ENCODE measurements around the gene PGC. TPM values are rescaled to one million over a fixed set of nuclear protein-coding genes. Genes with fewer than 3 reads are reported as not detected.

Gene PGC
- polyA plus RNA-seq, 1 of the 3 experiments (the other 2 are of a cell fraction), result not detected

GRCh38 chr6:41733707-41734665, 13.2 kb downstream of the PGC start (continued):
- no peak for TF ChIP-seq FOXM1 (IDR thresholded peaks at IDR 0.05; ENCODE audit: low read depth)
- TF ChIP-seq MEF2A (IDR thresholded peaks at IDR 0.05; ENCODE audit: borderline replicate concordance, low read depth), result no peak
- TF ChIP-seq GATA2 (CRISPR knock-in tag; IDR thresholded peaks at IDR 0.05), result no peak
- TF ChIP-seq EP300 (IDR thresholded peaks at IDR 0.05; ENCODE audit: borderline replicate concordance in 1 of 2, low read depth in 1 of 2, low read length in 1 of 2), result peak in 1 of 2 experiments; percentile 5; a peak in 1 of 4 replicates
- TF ChIP-seq USF1 (IDR thresholded peaks at IDR 0.05; ENCODE audit: borderline replicate concordance, low read depth), result no peak; the same call in 1 of the 2 replicates
- TF ChIP-seq USF2 (IDR thresholded peaks at IDR 0.05; ENCODE audit: borderline replicate concordance, low read depth, low read length), result no peak
- no peak for TF ChIP-seq FOSL2 (IDR thresholded peaks at IDR 0.05; ENCODE audit: borderline replicate concordance, low read depth)
- 0 out of 2 replicates have a peak, but pooled peaks have one; percentile 2 for TF ChIP-seq PBX3 (IDR thresholded peaks at IDR 0.05)
- TF ChIP-seq EZH2phosphoT487 (IDR thresholded peaks at IDR 0.05; ENCODE audit: borderline replicate concordance, low read depth), result no peak

- no peak for DNase-seq
- Histone ChIP-seq H3K9me2 (no peaks in the 10 kb centered on the region), H3F3A (replicated peaks; ENCODE audit: insufficient read depth) (peaks cover 10% of the 10 kb centered on the region), H2AFZ (ENCODE audit: low read depth) (peak overlapping the region; percentile 80; the same call in 1 of the 2 replicates), H4K20me1 (ENCODE audit: insufficient read depth) (no peaks in the 10 kb centered on the region), H3K4me2 (peak overlapping the region; percentile 93), H3K27ac (ENCODE audit: low read depth in 2 of 2, low read length in 1 of 2) (peak overlapping the region; percentile 81 to 96), H3K4me1 (ENCODE audit: control insufficient read depth in 1 of 2, insufficient read depth in 2 of 2, low read depth in 1 of 2, low read length in 1 of 2) (peaks cover 37 to 52% of the 10 kb centered on the region in 2 experiments), H3K4me3 (ENCODE audit: low read depth in 2 of 2, low read length in 1 of 2) (peak overlapping the region; percentile 71 to 72), H3K79me2 (ENCODE audit: insufficient read depth) (peaks cover 46% of the 10 kb centered on the region), H3K9ac (peak overlapping the region; percentile 58), H3K9me3 (no peaks in the 10 kb centered on the region), H3K36me3 (replicated peaks in 1 of 2; ENCODE audit: control insufficient read depth in 1 of 2, insufficient read depth in 2 of 2, low read length in 1 of 2) (no peaks in the 10 kb centered on the region), H3K27me3 (ENCODE audit: insufficient read depth) (no peaks in the 10 kb centered on the region)
- ChIA-PET POLR2A (interaction anchor here (0.6 to 3.6 kb wide), 8 partner anchors 20 to 83 kb away, joined by 3 to 23 read pairs (median 4); partner anchors contain the start of gene TOMM6), CTCF (interaction anchor here (0.8 to 6.4 kb wide), 12 partner anchors 17 to 365 kb away, joined by 3 to 53 read pairs (median 6); partner anchors contain the start of genes FRS3 and TOMM6)
- whole genome bisulfite sequencing (ENCODE audit: low lambda C conversion rate), result 56% methylated on average over 2 of the region's 11 CpGs
- TF ChIP-seq EZH2phosphoT487 (IDR thresholded peaks at IDR 0.05; ENCODE audit: borderline replicate concordance, low read depth), result no peak
- TF ChIP-seq PBX3 (IDR thresholded peaks at IDR 0.05), result no peak
- TF ChIP-seq ZBTB33 (IDR thresholded peaks at IDR 0.05; ENCODE audit: borderline replicate concordance, low read depth), result no peak
- TF ChIP-seq MAX (IDR thresholded peaks at IDR 0.05; ENCODE audit: low read depth), result no peak
- no peak for TF ChIP-seq RAD21 (IDR thresholded peaks at IDR 0.05; ENCODE audit: low read length)
- no peak for TF ChIP-seq EP300 (IDR thresholded peaks at IDR 0.05; ENCODE audit: borderline replicate concordance in 1 of 2, low read depth in 1 of 2, low read length in 1 of 2)
Measured at GRCh38 chr6:41733360-41733706, 13.9 kb downstream of the PGC start.
